H9 (cell line): ENCODE data around the gene IQSEC1. TPM values are rescaled to one million over a fixed set of nuclear protein-coding genes. Genes with fewer than 3 reads are reported as not detected.

ENCODE experiments used
- DNase-seq: peaks from one replicate; pipeline ENCODE4 v3.0.0-alpha.2; 2017
- H2AFZ ChIP-seq: one replicate; pipeline ENCODE4 v1.6.1; 2013; ENCODE audit warnings: mild to moderate bottlenecking, low read length, control low read depth, moderate library complexity
- H2AK5ac ChIP-seq: 2 replicates; pipeline ENCODE4 v1.6.1; 2013; ENCODE audit warnings: low read length, control low read depth, mixed read lengths; ENCODE audit not compliant: insufficient read length
- H2BK120ac ChIP-seq: one replicate; pipeline ENCODE4 v1.6.1; 2013; ENCODE audit warnings: low read depth, mild to moderate bottlenecking, low read length, control low read depth, inconsistent platforms; ENCODE audit not compliant: poor library complexity, severe bottlenecking
- H2BK12ac ChIP-seq: 2 replicates; pipeline ENCODE4 v1.6.1; 2013; ENCODE audit warnings: low read length, control low read depth, mixed read lengths, low read depth; ENCODE audit not compliant: insufficient read length
- H2BK15ac ChIP-seq: 2 replicates; pipeline ENCODE4 v1.6.1; 2013; ENCODE audit warnings: low read depth, low read length, control low read depth
- H2BK20ac ChIP-seq: one replicate; pipeline ENCODE4 v1.6.1; 2013; ENCODE audit warnings: low read depth, mild to moderate bottlenecking, low read length, control low read depth, inconsistent platforms; ENCODE audit not compliant: poor library complexity, severe bottlenecking
- H2BK5ac ChIP-seq: 2 replicates; pipeline ENCODE4 v1.6.1; 2013; ENCODE audit warnings: low read length, control low read depth, mixed read lengths; ENCODE audit not compliant: insufficient read length
- H3K14ac ChIP-seq: 2 replicates; pipeline ENCODE4 v1.6.1; 2013; ENCODE audit warnings: low read length, control low read depth; ENCODE audit not compliant: insufficient read depth
- H3K18ac ChIP-seq: 2 replicates; pipeline ENCODE4 v1.6.1; 2013; ENCODE audit warnings: low read depth, mild to moderate bottlenecking, mixed read lengths, low read length, control low read depth; ENCODE audit not compliant: insufficient read length
- H3K23ac ChIP-seq: 2 replicates; pipeline ENCODE4 v1.6.1; 2013; ENCODE audit warnings: low read length, control low read depth, mixed read lengths, low read depth; ENCODE audit not compliant: insufficient read length
- H3K23me2 ChIP-seq: 2 replicates; pipeline ENCODE4 v1.6.1; 2013; ENCODE audit warnings: low read depth, mild to moderate bottlenecking, mixed read lengths, low read length, control low read depth; ENCODE audit not compliant: insufficient read length, poor library complexity, severe bottlenecking
- H3K27ac ChIP-seq: 2 replicates; pipeline ENCODE4 v1.5.1; 2013; ENCODE audit warnings: low read length, control low read depth, mixed read lengths, low read depth; ENCODE audit not compliant: insufficient read length
- H3K27me3 ChIP-seq: 2 replicates; pipeline ENCODE4 v1.6.1; 2013; ENCODE audit warnings: low read length, control low read depth, inconsistent platforms; ENCODE audit not compliant: insufficient read depth
- H3K4ac ChIP-seq: 2 replicates; pipeline ENCODE4 v1.6.1; 2013; ENCODE audit warnings: low read depth, mild to moderate bottlenecking, control low read depth, inconsistent platforms, low read length, moderate library complexity
- H3K4me1 ChIP-seq: 2 replicates; pipeline ENCODE4 v1.6.1; 2013; ENCODE audit warnings: low read length, control low read depth, inconsistent platforms; ENCODE audit not compliant: insufficient read depth
- H3K4me2 ChIP-seq: 2 replicates; pipeline ENCODE4 v1.6.1; 2013; ENCODE audit warnings: low read length, control low read depth, mixed read lengths; ENCODE audit not compliant: insufficient read length, insufficient read depth
- H3K56ac ChIP-seq: 2 replicates; pipeline ENCODE4 v1.6.1; 2013; ENCODE audit warnings: low read depth, mild to moderate bottlenecking, mixed read lengths, low read length, control low read depth; ENCODE audit not compliant: insufficient read length
- H3K79me1 ChIP-seq: 2 replicates; pipeline ENCODE4 v1.6.1; 2013; ENCODE audit warnings: low read depth, mild to moderate bottlenecking, moderate library complexity, low read length, control low read depth, inconsistent platforms; ENCODE audit not compliant: insufficient read depth, poor library complexity, severe bottlenecking
- H3K79me2 ChIP-seq: 2 replicates; pipeline ENCODE4 v1.6.1; 2013; ENCODE audit warnings: low read length, control low read depth, inconsistent platforms; ENCODE audit not compliant: insufficient read depth
- H3K9ac ChIP-seq: 2 replicates; pipeline ENCODE4 v1.6.1; 2013; ENCODE audit warnings: low read length, control low read depth, mixed read lengths; ENCODE audit not compliant: insufficient read length; ENCODE audit errors: extremely low read depth
- H3K9me3 ChIP-seq: one replicate; pipeline ENCODE4 v1.6.1; 2013; ENCODE audit warnings: low read depth, low read length, inconsistent platforms; ENCODE audit not compliant: control insufficient read depth
- H3T11ph ChIP-seq: one replicate; pipeline ENCODE4 v1.6.1; 2013; ENCODE audit warnings: mild to moderate bottlenecking, low read length, control low read depth, inconsistent platforms
- H4K20me1 ChIP-seq: one replicate; pipeline ENCODE4 v1.6.1; 2013; ENCODE audit not compliant: control insufficient read depth, insufficient read length, insufficient read depth
- H4K5ac ChIP-seq: 2 replicates; pipeline ENCODE4 v1.6.1; 2013; ENCODE audit warnings: low read depth, mild to moderate bottlenecking, mixed read lengths, low read length, control low read depth; ENCODE audit not compliant: insufficient read length
- H4K8ac ChIP-seq: replicated peaks from 2 replicates; pipeline ENCODE4 v1.6.1; 2013; ENCODE audit warnings: low read length, control low read depth, mixed read lengths, low read depth; ENCODE audit not compliant: insufficient read length
- H4K91ac ChIP-seq: 2 replicates; pipeline ENCODE4 v1.6.1; 2013; ENCODE audit warnings: low read depth, mild to moderate bottlenecking, moderate library complexity, mixed read lengths, low read length, control low read depth; ENCODE audit not compliant: insufficient read length
- H3K27ac Mint-ChIP-seq, 3 experiments: 2 replicates in 2 of 3; 3 replicates in 1 of 3; pipeline ENCODE4 v1.8.0; 2020 to 2021; ENCODE audit warnings: mixed read lengths in 3 of 3, mild to moderate bottlenecking in 1 of 3, moderate library complexity in 1 of 3
- H3K27me3 Mint-ChIP-seq: 2 replicates; pipeline ENCODE4 v1.8.0; 2021; ENCODE audit warnings: low read depth, mild to moderate bottlenecking, moderate library complexity, mixed read lengths
- H3K36me3 Mint-ChIP-seq, 3 experiments: 2 replicates in 2 of 3; 3 replicates in 1 of 3; pipeline ENCODE4 v1.8.0; 2020 to 2021; ENCODE audit warnings: low read depth in 3 of 3, mixed read lengths in 3 of 3; ENCODE audit not compliant: insufficient read depth in 1 of 3
- H3K4me1 Mint-ChIP-seq, 2 experiments: 2 replicates each; pipeline ENCODE4 v1.8.0; 2020; ENCODE audit warnings: mixed read lengths in 2 of 2
- H3K4me3 Mint-ChIP-seq, 2 experiments: 2 replicates in 1 of 2; 3 replicates in 1 of 2; pipeline ENCODE4 v1.8.0; 2020 to 2021; ENCODE audit warnings: mild to moderate bottlenecking in 2 of 2, mixed read lengths in 2 of 2, moderate library complexity in 1 of 2
- H3K9me3 Mint-ChIP-seq, 2 experiments: 2 replicates in 1 of 2; 3 replicates in 1 of 2; pipeline ENCODE4 v1.8.0; 2020; ENCODE audit warnings: mild to moderate bottlenecking in 2 of 2, mixed read lengths in 2 of 2, moderate library complexity in 1 of 2
- WGBS: extraction: QIAGEN DNeasy Blood & Tissue Kit; methylation state at CpG from one replicate; pipeline ENCODE4 v1.1.7; 2013; ENCODE audit warnings: missing lambda C conversion rate, low lambda C conversion rate, mixed read lengths; ENCODE audit not compliant: insufficient read length; ENCODE audit errors: extremely low coverage; 5-methylcytosine and 5-hydroxymethylcytosine counted together
- total RNA-seq: library from RNA; stranded (reverse); gene quantifications from 2 replicates; pipeline ENCODE4 v1.2.1, GENCODE V29; 2021
- TF ChIP-seq, protein P1 (sequence below): fragments of 200-600 bp; sonication (generic); conservative IDR thresholded peaks from 3 replicates; pipeline ENCODE4 v1.8.0; 2021; ENCODE audit warnings: antibody characterized with exemption, mild to moderate bottlenecking

Gene IQSEC1
- total RNA-seq, 1 experiment from 2014 or later: 19.1 TPM

DNA sequence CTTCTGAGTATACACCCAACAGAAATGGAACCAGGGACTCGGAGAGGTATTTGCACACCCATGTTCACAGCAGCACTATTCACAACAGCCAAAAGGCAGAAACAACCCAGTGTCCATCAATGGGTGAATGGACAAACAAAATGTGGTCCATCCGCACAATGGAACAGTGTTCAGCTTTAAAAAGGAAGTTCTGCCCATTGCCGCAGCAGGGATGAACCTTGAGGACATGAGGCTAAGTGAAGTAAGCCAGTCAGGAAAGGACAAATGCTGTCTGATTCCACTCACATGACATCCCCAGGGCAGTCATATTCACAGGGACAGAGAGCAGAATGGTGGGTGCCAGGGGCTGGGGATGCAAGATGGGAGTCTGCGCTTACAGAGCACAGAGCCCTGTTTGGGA is 7.5 kb downstream of the IQSEC1 start:
- DNase-seq: no peak
- Histone ChIP-seq H3K9me3 (no peaks in the 10 kb centered on the region), H2AK5ac (no peak overlapping the region), H3K27me3 (no peaks in the 10 kb centered on the region), H3T11ph (no peak overlapping the region), H3K23ac (no peak overlapping the region), H3K79me1 (no peaks in the 10 kb centered on the region), H3K56ac (no peak overlapping the region), H3K14ac (no peak overlapping the region), H3K79me2 (no peaks in the 10 kb centered on the region), H2BK20ac (no peak overlapping the region), H2BK5ac (no peak overlapping the region), H3K23me2 (no peaks in the 10 kb centered on the region), H3K4ac (no peak overlapping the region), H3K9ac (no peak overlapping the region), H3K27ac (no peak overlapping the region), H2BK120ac (no peak overlapping the region), H2BK15ac (no peak overlapping the region), H3K4me2 (no peak overlapping the region), H3K18ac (no peak overlapping the region), H4K8ac (no peak overlapping the region), H4K91ac (no peak overlapping the region), H4K5ac (no peak overlapping the region), H2AFZ (no peak overlapping the region), H3K4me1 (no peaks in the 10 kb centered on the region), H4K20me1 (no peaks in the 10 kb centered on the region), H2BK12ac (no peak overlapping the region)
- TF ChIP-seq, protein P1, sequence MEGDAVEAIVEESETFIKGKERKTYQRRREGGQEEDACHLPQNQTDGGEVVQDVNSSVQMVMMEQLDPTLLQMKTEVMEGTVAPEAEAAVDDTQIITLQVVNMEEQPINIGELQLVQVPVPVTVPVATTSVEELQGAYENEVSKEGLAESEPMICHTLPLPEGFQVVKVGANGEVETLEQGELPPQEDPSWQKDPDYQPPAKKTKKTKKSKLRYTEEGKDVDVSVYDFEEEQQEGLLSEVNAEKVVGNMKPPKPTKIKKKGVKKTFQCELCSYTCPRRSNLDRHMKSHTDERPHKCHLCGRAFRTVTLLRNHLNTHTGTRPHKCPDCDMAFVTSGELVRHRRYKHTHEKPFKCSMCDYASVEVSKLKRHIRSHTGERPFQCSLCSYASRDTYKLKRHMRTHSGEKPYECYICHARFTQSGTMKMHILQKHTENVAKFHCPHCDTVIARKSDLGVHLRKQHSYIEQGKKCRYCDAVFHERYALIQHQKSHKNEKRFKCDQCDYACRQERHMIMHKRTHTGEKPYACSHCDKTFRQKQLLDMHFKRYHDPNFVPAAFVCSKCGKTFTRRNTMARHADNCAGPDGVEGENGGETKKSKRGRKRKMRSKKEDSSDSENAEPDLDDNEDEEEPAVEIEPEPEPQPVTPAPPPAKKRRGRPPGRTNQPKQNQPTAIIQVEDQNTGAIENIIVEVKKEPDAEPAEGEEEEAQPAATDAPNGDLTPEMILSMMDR: no peak
- no CpG with 5 or more reads among the region's 4 CpGs for WGBS
- H3K27ac Mint-ChIP-seq: no peak overlapping the region; a peak in 1 of 7 replicates
- H3K4me1 Mint-ChIP-seq: peaks cover 0 to 3% of the 10 kb centered on the region in 2 experiments; a peak in 1 of 4 replicates
- H3K36me3 Mint-ChIP-seq: no peaks in the 10 kb centered on the region
- no peaks in the 10 kb centered on the region for H3K9me3 Mint-ChIP-seq
- no peak overlapping the region for H3K4me3 Mint-ChIP-seq
- H3K27me3 Mint-ChIP-seq: peaks cover 1% of the 10 kb centered on the region; the same call in 1 of the 2 replicates
